HG02763 (cell line): ENCODE measurements around the gene MED16.

Experiments
- ATAC-seq: cut with Tn5 transposase; IDR thresholded peaks from one replicate; pipeline ENCODE4 v1.9.1; 2021; ENCODE audit warnings: mild to moderate bottlenecking, moderate library complexity; ENCODE audit not compliant: unreplicated experiment

The MED16 gene

GRCh38 chr19:928471-929202, 35.6 kb upstream of the MED16 start:
- no peak for ATAC-seq

GRCh38 chr19:927780-928401, 34.9 kb upstream of the MED16 start:
- ATAC-seq = no peak

DNA sequence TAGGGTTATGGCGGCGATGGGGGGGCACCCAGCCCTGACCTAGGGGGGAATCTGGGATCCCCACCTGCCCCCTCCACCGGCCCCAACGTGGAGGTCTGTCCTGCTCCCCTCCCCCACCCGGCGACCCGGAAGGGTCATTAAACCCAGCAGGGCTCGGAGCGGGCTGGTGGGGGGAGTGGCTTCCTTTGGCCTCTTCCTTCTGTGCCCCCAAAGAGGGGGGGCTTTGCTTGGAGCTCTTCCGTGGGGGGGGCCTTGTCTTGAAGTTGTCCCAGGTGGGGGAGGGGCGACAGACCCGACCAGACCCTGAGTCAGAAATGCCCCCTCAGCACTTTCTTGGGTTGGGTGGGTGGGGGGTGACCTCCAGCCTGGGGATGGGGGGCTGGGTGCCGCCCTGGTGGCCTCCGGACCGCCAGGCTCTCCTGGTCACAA, 34.4 kb upstream of the MED16 start:
- no peak for ATAC-seq

DNA sequence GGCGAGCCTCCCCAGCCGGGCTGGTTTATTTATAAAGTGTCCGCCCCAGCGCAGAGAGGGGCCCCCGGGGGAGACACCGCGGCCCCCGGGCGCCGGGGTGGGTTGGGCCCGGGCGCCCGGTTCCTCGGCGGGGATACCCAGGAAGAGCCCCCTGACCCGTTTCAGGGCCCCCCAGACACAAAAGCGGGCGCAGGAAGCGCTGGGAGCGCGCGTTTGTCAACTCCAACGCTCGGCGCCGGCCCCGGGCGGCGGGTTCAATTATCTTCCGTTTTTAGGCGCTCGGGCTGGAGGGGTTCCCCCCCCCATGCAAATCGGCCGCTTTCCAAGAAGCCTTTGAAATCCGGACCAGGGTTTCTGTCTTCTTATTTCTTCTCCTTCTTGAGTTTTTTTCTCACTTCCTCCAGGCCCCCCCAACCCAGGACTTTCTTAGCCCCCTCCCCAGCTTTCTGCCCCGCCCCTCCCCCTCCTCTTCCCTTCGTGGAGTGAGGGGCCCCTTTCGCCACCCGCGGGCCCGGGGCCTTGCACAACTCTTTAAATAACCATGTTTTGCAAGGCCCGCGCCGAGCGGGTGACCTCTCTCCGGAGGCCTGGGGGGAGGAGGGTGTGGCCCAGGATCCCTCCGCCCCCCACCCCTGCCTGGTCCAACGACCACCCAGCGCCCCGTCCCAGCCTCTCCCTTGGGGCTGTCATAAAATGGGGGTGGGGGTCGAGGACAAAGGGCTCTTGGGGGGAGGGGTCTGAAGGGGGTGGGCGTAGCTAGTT, 33.8 kb upstream of the MED16 start:
- no peak for ATAC-seq

DNA sequence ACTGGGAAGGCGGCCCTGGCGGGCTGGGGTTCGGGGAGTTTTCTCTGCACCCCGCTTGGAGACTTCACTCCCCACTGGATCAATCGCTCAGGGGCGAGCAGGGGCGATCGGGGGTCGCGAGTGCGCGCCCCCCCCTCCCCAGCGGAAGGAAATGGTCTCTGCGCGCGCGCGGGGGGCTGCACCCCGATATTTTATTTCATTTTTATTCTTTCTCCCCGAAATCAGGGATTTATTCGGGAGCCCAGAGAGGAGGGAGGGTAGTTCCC, 33.3 kb upstream of the MED16 start:
- no peak for ATAC-seq

GRCh38 chr19:925526-926322, 32.7 kb upstream of the MED16 start, which contains the start of gene ARID3A:
Gene ARID3A, plus strand, starts transcription at chr19:926035. Its CDS starts 3,494 bp downstream, at chr19:929529.
- ATAC-seq = peak; percentile 62

DNA sequence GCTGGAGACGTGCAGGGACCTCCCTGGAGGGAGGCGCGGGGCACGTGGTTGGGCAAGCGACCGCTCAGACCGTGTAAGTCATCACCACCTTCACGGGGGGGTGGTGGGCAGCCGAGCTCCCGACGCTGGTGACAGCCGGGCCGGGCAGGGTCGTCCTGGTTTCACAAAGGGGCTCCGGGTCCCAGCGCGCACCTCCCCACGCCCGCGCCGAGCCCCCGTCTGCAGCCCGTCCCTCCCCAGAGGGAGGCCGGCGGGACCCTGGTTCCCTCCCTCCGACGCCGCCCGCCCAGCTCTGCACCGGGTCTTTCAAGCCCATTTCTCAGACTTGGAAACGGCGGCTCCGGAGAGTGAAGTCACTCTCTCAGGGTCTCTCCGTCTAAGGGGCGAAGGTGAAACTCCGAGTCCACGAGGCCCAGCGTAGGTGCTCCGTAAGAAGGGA, 32.1 kb upstream of the MED16 start:
- no peak for ATAC-seq

GRCh38 chr19:924553-925086, 31.6 kb upstream of the MED16 start:
- no peak for ATAC-seq

- no peak for ATAC-seq
Measured at GRCh38 chr19:920051-920864, 27.3 kb upstream of the MED16 start.

DNA sequence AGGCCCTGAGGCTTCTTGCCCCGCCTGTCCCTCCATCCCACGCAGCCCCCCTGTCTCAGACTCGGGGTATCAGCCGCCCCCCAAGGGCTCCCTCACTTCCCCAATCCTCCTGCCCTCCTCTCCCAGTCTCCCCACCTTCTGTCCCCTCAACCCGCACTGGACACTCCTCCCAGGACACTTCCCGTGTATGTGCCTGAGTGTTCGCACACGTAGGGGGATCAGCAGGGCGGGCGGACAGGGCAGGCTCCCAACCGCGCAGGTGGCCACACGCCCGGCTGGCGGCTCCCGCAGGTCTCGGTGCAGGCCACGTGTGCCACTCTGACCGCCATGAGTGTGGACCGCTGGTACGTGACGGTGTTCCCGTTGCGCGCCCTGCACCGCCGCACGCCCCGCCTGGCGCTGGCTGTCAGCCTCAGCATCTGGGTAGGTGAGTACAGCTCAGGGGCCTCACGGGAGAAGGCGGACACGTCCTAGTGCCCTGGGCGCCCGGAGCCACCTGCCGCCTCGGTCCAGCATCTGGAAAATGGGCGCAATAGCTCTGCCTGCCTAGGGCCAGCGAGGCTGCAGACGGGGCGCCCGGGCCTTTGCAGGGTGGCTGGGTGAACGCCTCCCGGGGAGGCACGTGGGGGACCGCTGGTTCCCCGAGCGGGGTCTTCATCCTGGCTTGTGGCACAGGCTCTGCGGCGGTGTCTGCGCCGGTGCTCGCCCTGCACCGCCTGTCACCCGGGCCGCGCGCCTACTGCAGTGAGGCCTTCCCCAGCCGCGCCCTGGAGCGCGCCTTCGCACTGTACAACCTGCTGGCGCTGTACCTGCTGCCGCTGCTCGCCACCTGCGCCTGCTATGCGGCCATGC, 26.4 kb upstream of the MED16 start:
- ATAC-seq = no peak

- ATAC-seq = no peak
Measured at GRCh38 chr19:918481-919198, 25.7 kb upstream of the MED16 start.

DNA sequence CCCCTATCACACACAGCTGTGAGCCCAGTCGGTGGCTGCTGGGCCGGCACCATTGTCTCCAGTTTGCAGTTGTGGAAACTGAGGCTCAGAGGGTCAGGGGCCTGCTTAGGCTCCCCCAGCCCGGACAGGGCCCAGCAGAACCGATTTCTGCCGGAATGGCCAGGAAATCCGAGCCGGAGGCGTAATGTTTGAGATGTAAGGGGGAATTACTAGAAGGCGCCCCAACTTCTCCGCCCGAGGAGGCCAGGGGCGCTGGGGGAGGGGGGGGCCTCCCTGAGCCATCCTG, 25.1 kb upstream of the MED16 start:
- no peak for ATAC-seq

DNA sequence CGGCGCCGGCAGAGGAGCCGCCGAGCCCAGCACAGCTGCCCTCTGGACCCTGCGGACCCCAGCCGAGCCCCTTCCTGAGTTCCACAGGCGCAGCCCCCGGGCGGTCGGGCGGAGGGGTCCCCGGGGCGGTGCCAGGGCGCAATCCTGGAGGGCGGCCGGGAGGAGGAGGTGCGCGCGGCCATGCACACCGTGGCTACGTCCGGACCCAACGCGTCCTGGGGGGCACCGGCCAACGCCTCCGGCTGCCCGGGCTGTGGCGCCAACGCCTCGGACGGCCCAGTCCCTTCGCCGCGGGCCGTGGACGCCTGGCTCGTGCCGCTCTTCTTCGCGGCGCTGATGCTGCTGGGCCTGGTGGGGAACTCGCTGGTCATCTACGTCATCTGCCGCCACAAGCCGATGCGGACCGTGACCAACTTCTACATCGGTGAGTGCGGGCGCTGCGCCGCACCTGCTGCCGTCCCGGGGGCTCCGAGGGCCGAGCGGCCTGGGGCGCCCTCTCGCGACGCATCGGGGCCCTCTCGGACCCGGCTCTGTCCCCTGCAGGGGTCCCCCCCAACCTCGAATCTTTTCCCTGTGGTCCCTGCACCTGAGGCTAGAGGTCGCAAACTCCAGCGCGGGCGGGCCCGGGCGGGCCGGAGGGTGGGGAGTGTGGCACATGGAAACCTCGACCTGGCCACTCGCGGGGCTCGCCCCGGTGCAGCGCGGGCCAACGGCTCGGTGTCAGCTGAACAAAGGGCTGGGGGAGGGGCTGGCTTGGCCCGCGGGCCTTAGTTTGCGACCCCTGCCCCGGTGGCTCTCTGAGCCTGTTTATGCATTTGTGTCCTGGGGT, 24.6 kb upstream of the MED16 start, which contains the start of gene KISS1R:
Gene KISS1R, plus strand, starts transcription at position 11 of the 829 bp plus-strand sequence. Its CDS starts 170 bp downstream, at position 181.
- no peak for ATAC-seq

- ATAC-seq = no peak
Measured at GRCh38 chr19:916645-917322, 23.8 kb upstream of the MED16 start.

- peak; percentile 43 for ATAC-seq
Measured at GRCh38 chr19:913080-913748, 20.2 kb upstream of the MED16 start, which contains the start of gene R3HDM4. Gene R3HDM4, minus strand, starts transcription at chr19:913219. Its CDS starts 62 bp downstream, at chr19:913157.
